Cardiac fibroblast (primary cell): ENCODE results near the gene TMEM121B.

ENCODE experiments used
- DNase-seq, 2 donors: peaks; one replicate each; pipeline versions ENCODE4 v3.0.0 to v3.0.0-alpha.2; 2010; ENCODE audit warnings: low read depth in 2 of 2
- H3K4me3 ChIP-seq, 2 donors: replicated peaks in 1 of 2; 1 replicate in 1 of 2; 2 replicates in 1 of 2; pipeline ENCODE4 v1.5.1; 2011; ENCODE audit warnings: low read depth in 2 of 2, low read length in 2 of 2, mild to moderate bottlenecking in 2 of 2, moderate library complexity in 1 of 2
- TF ChIP-seq, protein P1 (sequence below): IDR thresholded peaks from one replicate; pipeline ENCODE4 v1.5.1; 2011; ENCODE audit warnings: low read depth, mild to moderate bottlenecking, low read length, inconsistent platforms

Gene TMEM121B

DNA sequence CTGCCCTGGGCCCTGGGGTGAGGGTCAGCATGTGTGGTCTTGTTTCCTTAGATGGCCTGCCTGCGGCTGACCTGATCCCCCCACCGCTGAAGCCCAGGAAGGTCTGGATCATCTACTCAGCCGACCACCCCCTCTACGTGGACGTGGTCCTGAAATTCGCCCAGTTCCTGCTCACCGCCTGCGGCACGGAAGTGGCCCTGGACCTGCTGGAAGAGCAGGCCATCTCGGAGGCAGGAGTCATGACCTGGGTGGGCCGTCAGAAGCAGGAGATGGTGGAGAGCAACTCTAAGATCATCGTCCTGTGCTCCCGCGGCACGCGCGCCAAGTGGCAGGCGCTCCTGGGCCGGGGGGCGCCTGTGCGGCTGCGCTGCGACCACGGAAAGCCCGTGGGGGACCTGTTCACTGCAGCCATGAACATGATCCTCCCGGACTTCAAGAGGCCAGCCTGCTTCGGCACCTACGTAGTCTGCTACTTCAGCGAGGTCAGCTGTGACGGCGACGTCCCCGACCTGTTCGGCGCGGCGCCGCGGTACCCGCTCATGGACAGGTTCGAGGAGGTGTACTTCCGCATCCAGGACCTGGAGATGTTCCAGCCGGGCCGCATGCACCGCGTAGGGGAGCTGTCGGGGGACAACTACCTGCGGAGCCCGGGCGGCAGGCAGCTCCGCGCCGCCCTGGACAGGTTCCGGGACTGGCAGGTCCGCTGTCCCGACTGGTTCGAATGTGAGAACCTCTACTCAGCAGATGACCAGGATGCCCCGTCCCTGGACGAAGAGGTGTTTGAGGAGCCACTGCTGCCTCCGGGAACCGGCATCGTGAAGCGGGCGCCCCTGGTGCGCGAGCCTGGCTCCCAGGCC, 12.7 kb downstream of the TMEM121B start:
- TF ChIP-seq, protein P1, sequence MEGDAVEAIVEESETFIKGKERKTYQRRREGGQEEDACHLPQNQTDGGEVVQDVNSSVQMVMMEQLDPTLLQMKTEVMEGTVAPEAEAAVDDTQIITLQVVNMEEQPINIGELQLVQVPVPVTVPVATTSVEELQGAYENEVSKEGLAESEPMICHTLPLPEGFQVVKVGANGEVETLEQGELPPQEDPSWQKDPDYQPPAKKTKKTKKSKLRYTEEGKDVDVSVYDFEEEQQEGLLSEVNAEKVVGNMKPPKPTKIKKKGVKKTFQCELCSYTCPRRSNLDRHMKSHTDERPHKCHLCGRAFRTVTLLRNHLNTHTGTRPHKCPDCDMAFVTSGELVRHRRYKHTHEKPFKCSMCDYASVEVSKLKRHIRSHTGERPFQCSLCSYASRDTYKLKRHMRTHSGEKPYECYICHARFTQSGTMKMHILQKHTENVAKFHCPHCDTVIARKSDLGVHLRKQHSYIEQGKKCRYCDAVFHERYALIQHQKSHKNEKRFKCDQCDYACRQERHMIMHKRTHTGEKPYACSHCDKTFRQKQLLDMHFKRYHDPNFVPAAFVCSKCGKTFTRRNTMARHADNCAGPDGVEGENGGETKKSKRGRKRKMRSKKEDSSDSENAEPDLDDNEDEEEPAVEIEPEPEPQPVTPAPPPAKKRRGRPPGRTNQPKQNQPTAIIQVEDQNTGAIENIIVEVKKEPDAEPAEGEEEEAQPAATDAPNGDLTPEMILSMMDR: no peak

DNA sequence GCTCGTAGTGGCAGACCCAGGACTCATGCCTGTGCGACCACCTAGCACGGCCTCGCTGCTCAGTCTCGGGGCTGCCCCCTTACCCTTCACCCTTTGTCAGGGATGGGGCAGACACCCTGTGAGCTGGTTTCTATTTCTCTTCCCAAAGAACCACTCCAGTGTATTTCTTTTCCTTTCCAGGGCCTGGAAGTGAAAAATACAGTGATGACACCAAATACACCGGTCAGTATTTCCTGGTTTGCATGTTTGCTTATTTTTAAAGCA, 13.7 kb downstream of the TMEM121B start:
- no peak overlapping the region for H3K4me3 ChIP-seq
- TF ChIP-seq, protein P1: no peak
- DNase-seq: no peak

More for the DNA sequence above, 12.7 kb downstream of the TMEM121B start:
- no peak for DNase-seq
- no peak overlapping the region for H3K4me3 ChIP-seq

DNA sequence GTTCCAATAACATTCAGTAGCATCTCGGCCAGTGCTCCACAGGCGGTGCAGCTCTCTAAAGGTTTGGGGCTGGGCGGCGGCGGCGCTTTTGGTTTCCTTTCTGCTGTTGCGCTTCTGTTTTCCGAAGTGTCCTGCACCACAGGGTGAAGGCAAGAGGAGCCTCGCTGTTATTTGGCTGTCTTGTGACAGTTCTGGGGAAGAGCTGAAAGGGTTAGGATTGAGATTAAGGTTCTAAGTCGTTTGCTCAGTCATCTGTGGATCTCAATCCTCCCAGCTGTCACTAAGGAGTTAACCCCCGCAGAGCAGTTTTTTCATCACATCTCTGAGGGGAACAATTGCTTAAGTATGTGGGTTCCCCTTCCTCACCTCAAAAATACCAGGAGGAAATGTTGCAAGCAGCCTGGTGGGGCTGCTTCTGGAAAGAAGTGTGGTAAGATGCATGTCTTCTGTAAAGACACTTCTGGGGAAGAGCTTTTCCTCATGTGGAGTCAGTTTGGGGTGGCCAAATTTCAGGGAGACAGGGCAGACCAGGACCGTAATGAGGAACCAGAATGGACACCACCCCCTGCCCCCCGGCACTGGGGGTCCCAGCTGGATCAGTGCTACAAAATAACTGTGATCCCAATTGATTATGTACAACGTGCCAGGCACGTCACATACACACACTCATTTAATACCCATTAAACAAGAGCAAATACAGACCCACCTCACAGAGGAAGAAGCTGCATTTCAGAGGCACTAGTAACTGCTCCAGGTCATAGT, 14.2 kb downstream of the TMEM121B start:
- H3K4me3 ChIP-seq: no peak overlapping the region
- TF ChIP-seq, protein P1: no peak
- no peak for DNase-seq

DNA sequence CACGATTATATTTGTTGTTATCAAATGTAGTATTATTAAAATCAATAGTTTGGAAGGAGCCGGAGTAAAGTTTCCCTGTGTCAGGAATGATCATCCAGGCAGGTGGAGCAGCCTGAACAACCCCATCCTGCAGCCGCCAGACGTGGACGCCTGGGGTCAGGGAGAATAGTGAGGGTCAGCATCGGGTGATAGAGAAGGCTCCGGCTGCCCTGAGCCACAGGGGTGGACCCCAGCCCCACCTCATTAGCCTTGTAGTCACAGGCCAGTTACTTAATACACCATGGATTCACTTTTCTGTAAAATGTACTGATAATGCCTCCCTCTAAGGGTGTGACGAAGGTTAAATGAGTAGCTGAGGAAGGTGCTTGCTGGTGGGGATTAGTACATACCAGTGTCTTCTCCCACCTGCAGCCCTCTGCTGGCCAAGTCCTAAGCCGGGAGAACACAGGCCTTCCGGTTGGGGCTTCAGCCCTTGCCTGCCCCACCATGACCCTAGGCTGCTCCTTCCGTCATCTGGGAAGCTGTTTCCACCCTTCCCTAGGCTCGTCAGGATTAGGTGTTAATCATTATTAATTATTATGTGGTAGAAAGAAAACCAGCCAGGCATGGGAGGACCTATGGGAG, 14.9 kb downstream of the TMEM121B start:
- TF ChIP-seq, protein P1: no peak
- no peak for DNase-seq
- H3K4me3 ChIP-seq: no peak overlapping the region

DNA sequence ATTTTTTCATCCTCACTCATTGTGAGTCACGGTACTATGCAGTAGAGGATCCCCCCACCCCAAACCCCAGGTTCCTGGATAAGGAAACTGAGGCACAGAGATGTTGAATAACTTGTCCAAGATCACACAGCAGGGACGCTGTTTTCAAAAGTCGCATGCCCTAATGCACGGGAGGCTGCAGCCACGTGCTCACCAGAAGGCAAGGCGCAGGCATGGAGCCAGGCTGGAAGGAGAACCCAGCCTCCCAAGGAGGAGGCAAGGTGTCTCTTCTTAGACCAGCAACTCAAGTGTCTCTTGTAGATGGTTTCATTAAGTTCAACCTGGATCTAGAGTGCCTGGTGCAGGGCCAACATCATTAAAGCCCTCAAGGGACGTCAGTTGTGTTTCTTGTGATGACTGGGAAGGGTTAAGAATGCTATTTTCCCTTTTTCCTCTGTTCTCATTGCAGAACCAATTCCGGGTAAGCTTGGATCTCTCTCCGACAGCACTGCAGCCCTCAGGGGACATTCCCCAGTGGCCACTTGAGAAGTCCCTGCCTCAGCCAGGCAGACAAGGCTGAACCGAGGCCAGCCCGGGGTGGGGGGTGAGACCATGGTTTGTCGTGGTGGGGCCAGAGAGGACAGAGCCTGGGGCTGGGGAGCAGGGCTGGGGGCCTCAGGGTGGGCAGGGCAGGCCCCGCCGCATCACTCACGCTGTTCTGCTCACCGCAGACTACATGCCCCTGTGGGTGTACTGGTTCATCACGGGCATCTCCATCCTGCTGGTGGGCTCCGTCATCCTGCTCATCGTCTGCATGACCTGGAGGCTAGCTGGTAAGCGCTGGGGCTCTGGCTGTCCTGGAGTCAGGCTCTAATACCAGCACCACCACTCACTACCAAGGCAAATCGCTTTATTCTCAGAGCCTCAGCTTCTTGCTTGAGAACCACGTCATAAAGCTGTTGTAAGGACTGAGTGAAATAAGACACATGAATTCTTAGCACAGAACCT, 15.7 kb downstream of the TMEM121B start:
- no peak overlapping the region for H3K4me3 ChIP-seq
- DNase-seq: no peak
- TF ChIP-seq, protein P1: no peak

DNA sequence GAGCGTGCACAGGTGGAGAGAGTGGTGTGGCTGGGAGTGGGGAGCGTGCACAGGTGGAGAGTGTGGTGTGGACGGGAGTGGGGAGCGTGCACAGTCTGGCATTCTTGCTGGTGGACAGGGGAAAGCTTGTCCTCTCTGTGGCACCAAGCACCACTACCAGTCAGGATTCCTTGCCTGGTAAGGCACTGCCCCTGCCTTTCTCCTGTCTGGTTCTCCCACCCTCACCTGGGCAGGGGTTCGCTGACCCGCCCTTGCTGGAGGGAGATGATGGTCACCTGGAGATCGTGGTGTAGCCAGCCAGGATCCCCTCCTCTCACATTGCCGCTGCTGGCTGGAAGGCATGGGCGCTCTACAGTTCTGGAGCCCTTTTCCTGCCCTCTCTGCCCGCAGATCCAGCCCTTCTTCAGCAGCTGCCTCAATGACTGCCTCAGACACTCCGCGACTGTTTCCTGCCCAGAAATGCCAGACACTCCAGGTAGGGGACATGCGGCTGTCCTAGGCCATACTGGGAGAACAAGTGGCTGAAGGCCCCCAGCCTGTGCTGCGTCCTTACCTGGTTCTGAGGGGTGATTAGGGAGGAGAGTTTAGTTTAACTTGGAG, 16.7 kb downstream of the TMEM121B start:
- H3K4me3 ChIP-seq: no peak overlapping the region
- TF ChIP-seq, protein P1: no peak
- no peak for DNase-seq
